ENCODE results near the gene APBB1IP. TPM values are rescaled to one million over a fixed set of nuclear protein-coding genes. Genes with fewer than 3 reads are reported as not detected.

APBB1IP gene
- not detected for polyA plus RNA-seq (2013, experiment 1 of 2)
- 0.01 TPM for polyA plus RNA-seq (2013, experiment 2 of 2)

- WGBS, 2 donors (ENCODE audit: extremely low coverage in 2 of 2, insufficient read length in 2 of 2, insufficient replicate concordance in 1 of 2): no CpG with 5 or more reads among the region's 36 CpGs
- peak within 1 kb of the TSS; percentile 19 for H2AFZ ChIP-seq (ENCODE audit: low read length)
These were observed at the start of gene APBB1IP for GRCh38 chr10:26437637-26438461. TSS of gene APBB1IP (plus strand) at chr10:26438341. CDS start at chr10:26492327, 53,986 bp downstream.

GRCh38 chr10:26389533-26389932, 48.6 kb upstream of the APBB1IP start:
- no peaks in the 10 kb centered on the region for H3K79me1 ChIP-seq (ENCODE audit: low read depth, low read length)
- no peak overlapping the region for H3K14ac ChIP-seq (ENCODE audit: low read length)
- H4K91ac ChIP-seq (ENCODE audit: low read depth, low read length, poor library complexity): no peak overlapping the region
- H3K27me3 ChIP-seq (ENCODE audit: control insufficient read depth in 3 of 3, insufficient read depth in 3 of 3, low read depth in 1 of 3, low read length in 3 of 3): peaks cover 0 to 17% (median 8%) of the 10 kb centered on the region in 3 experiments
- H3K23ac ChIP-seq (ENCODE audit: low read depth, low read length, poor library complexity): no peak overlapping the region
- H3K27ac ChIP-seq (replicated peaks; ENCODE audit: low read length): no peak overlapping the region
- DNase-seq (ENCODE audit: low spot score): no peak
- H2BK5ac ChIP-seq (ENCODE audit: low read length): no peak overlapping the region
- WGBS, 2 donors (ENCODE audit: extremely low coverage in 2 of 2, insufficient read length in 2 of 2, insufficient replicate concordance in 1 of 2): no CpG with 5 or more reads among the region's 3 CpGs
- H2AK5ac ChIP-seq (ENCODE audit: low read depth, low read length): no peak overlapping the region
- peaks cover 0 to 2% of the 10 kb centered on the region in 2 donors for H3K9me3 ChIP-seq (replicated peaks in 1 of 2; ENCODE audit: control insufficient read depth in 2 of 2, insufficient read depth in 1 of 2, low read depth in 1 of 2, low read length in 2 of 2)
- no peak overlapping the region for H2BK15ac ChIP-seq (ENCODE audit: low read length)
- H3K9ac ChIP-seq (ENCODE audit: low read depth, low read length, poor library complexity): no peak overlapping the region
- H4K8ac ChIP-seq (ENCODE audit: low read depth, low read length): no peak overlapping the region
- H3K4ac ChIP-seq (ENCODE audit: low read length): no peak overlapping the region
- H3K36me3 ChIP-seq (replicated peaks in 1 of 2; ENCODE audit: control insufficient read depth in 2 of 2, insufficient read depth in 2 of 2, low read length in 2 of 2): no peaks in the 10 kb centered on the region
- H2BK120ac ChIP-seq (ENCODE audit: low read depth, low read length): no peak overlapping the region
- H3K18ac ChIP-seq (ENCODE audit: low read length): no peak overlapping the region
- H3K4me2 ChIP-seq (ENCODE audit: insufficient read depth, low read length, poor library complexity, severe bottlenecking): no peak overlapping the region
- H2AFZ ChIP-seq (ENCODE audit: low read length): no peak overlapping the region
- H3K4me1 ChIP-seq (ENCODE audit: control insufficient read depth in 2 of 2, insufficient read depth in 1 of 2, low read depth in 1 of 2, low read length in 2 of 2): peaks cover 0 to 2% of the 10 kb centered on the region in 2 donors
- H2BK12ac ChIP-seq (ENCODE audit: low read length): no peak overlapping the region
- H3K4me3 ChIP-seq (ENCODE audit: low read length in 2 of 2): no peak overlapping the region

More at GRCh38 chr10:26437637-26438461, at the start of gene APBB1IP:
- H2BK15ac ChIP-seq (ENCODE audit: low read length): no peak within 1 kb of the TSS
- peak within 1 kb of the TSS; percentile 73 for H3K23ac ChIP-seq (ENCODE audit: low read depth, low read length, poor library complexity)
- no peak within 1 kb of the TSS for H3K14ac ChIP-seq (ENCODE audit: low read length)
- no peak within 1 kb of the TSS for H3K27ac ChIP-seq (replicated peaks; ENCODE audit: low read length)
- H3K9me3 ChIP-seq (replicated peaks in 1 of 2; ENCODE audit: control insufficient read depth in 2 of 2, insufficient read depth in 1 of 2, low read depth in 1 of 2, low read length in 2 of 2): no peaks in the 10 kb centered on the region
- peaks cover 5 to 36% (median 22%) of the 10 kb centered on the region in 3 experiments for H3K27me3 ChIP-seq (ENCODE audit: control insufficient read depth in 3 of 3, insufficient read depth in 3 of 3, low read depth in 1 of 3, low read length in 3 of 3)
- H3K79me1 ChIP-seq (ENCODE audit: low read depth, low read length): no peaks in the 10 kb centered on the region
- no peak within 1 kb of the TSS for H2AK5ac ChIP-seq (ENCODE audit: low read depth, low read length)
- H3K4me2 ChIP-seq (ENCODE audit: insufficient read depth, low read length, poor library complexity, severe bottlenecking): peak within 1 kb of the TSS; percentile 77
- H2BK120ac ChIP-seq (ENCODE audit: low read depth, low read length): no peak within 1 kb of the TSS
- no peak within 1 kb of the TSS for H2BK12ac ChIP-seq (ENCODE audit: low read length)
- H4K91ac ChIP-seq (ENCODE audit: low read depth, low read length, poor library complexity): no peak within 1 kb of the TSS
- peak within 1 kb of the TSS; percentile 6 for H3K18ac ChIP-seq (ENCODE audit: low read length)
- H3K36me3 ChIP-seq (replicated peaks in 1 of 2; ENCODE audit: control insufficient read depth in 2 of 2, insufficient read depth in 2 of 2, low read length in 2 of 2): no peaks in the 10 kb centered on the region
- no peak within 1 kb of the TSS for H3K4ac ChIP-seq (ENCODE audit: low read length)
- H3K4me1 ChIP-seq (ENCODE audit: control insufficient read depth in 2 of 2, insufficient read depth in 1 of 2, low read depth in 1 of 2, low read length in 2 of 2): peaks cover 0 to 2% of the 10 kb centered on the region in 2 donors
- no peak within 1 kb of the TSS for H2BK5ac ChIP-seq (ENCODE audit: low read length)
- no peak for DNase-seq (ENCODE audit: low spot score)
- H3K9ac ChIP-seq (ENCODE audit: low read depth, low read length, poor library complexity): no peak within 1 kb of the TSS
- no peak within 1 kb of the TSS for H4K8ac ChIP-seq (ENCODE audit: low read depth, low read length)
- peak within 1 kb of the TSS in 1 of 2 donors; percentile 31 for H3K4me3 ChIP-seq (ENCODE audit: low read length in 2 of 2)

- Histone ChIP-seq H3K27me3 (ENCODE audit: control insufficient read depth in 3 of 3, insufficient read depth in 3 of 3, low read depth in 1 of 3, low read length in 3 of 3) (peaks cover 0 to 17% (median 8%) of the 10 kb centered on the region in 3 experiments), H2BK15ac (ENCODE audit: low read length) (peak overlapping the region; percentile 75), H2BK120ac (ENCODE audit: low read depth, low read length) (no peak overlapping the region), H2BK5ac (ENCODE audit: low read length) (no peak overlapping the region), H4K8ac (ENCODE audit: low read depth, low read length) (no peak overlapping the region), H3K4ac (ENCODE audit: low read length) (no peak overlapping the region), H3K27ac (replicated peaks; ENCODE audit: low read length) (no peak overlapping the region), H2AK5ac (ENCODE audit: low read depth, low read length) (peak overlapping the region; percentile 32), H3K36me3 (replicated peaks in 1 of 2; ENCODE audit: control insufficient read depth in 2 of 2, insufficient read depth in 2 of 2, low read length in 2 of 2) (no peaks in the 10 kb centered on the region), H2AFZ (ENCODE audit: low read length) (no peak overlapping the region), H3K4me3 (ENCODE audit: low read length in 2 of 2) (no peak overlapping the region), H3K23ac (ENCODE audit: low read depth, low read length, poor library complexity) (peak overlapping the region; percentile 65), H2BK12ac (ENCODE audit: low read length) (no peak overlapping the region), H3K4me1 (ENCODE audit: control insufficient read depth in 2 of 2, insufficient read depth in 1 of 2, low read depth in 1 of 2, low read length in 2 of 2) (peaks cover 0 to 2% of the 10 kb centered on the region in 2 donors), H3K18ac (ENCODE audit: low read length) (peak overlapping the region; percentile 71), H3K79me1 (ENCODE audit: low read depth, low read length) (no peaks in the 10 kb centered on the region), H3K9ac (ENCODE audit: low read depth, low read length, poor library complexity) (no peak overlapping the region), H4K91ac (ENCODE audit: low read depth, low read length, poor library complexity) (no peak overlapping the region), H3K9me3 (replicated peaks in 1 of 2; ENCODE audit: control insufficient read depth in 2 of 2, insufficient read depth in 1 of 2, low read depth in 1 of 2, low read length in 2 of 2) (peaks cover 0 to 2% of the 10 kb centered on the region in 2 donors), H3K4me2 (ENCODE audit: insufficient read depth, low read length, poor library complexity, severe bottlenecking) (peak overlapping the region; percentile 49), H3K14ac (ENCODE audit: low read length) (peak overlapping the region; percentile 89)
- DNase-seq (ENCODE audit: low spot score): no peak
- WGBS, 2 donors (ENCODE audit: extremely low coverage in 2 of 2, insufficient read length in 2 of 2, insufficient replicate concordance in 1 of 2): no CpG with 5 or more reads among the region's 69 CpGs
These were observed 46.1 kb upstream of the APBB1IP start for GRCh38 chr10:26391701-26392695.
